NCI-H510A treated with DMSO at 0.1 percent for 48 hours (cell line): ENCODE data around the gene XYLT2.

Experiments used
- DNase-seq: peaks from one replicate; lab custom pipeline; 2025; lab: John Stamatoyannopoulos, UW

The XYLT2 gene

GRCh38 chr17:50363217-50364060 lies 17.5 kb downstream of the XYLT2 start:
- no peak for DNase-seq

- DNase-seq = no peak
These were observed 18.1 kb downstream of the XYLT2 start for GRCh38 chr17:50364061-50364458.

GRCh38 chr17:50364715-50365114 lies 18.8 kb downstream of the XYLT2 start:
- DNase-seq = no peak

GRCh38 chr17:50365165-50365564 lies 19.2 kb downstream of the XYLT2 start:
- DNase-seq = no peak

- DNase-seq = no peak
These were observed 19.9 kb downstream of the XYLT2 start for GRCh38 chr17:50365649-50366393.

- no peak for DNase-seq
These were observed 21.5 kb downstream of the XYLT2 start for GRCh38 chr17:50367401-50367800.

- DNase-seq = no peak
These were observed 24.1 kb downstream of the XYLT2 start for GRCh38 chr17:50370052-50370451.

- no peak for DNase-seq
These were observed 25.6 kb downstream of the XYLT2 start for GRCh38 chr17:50371526-50371925.

GRCh38 chr17:50372222-50372757 lies 26.4 kb downstream of the XYLT2 start:
- DNase-seq = no peak

GRCh38 chr17:50372758-50373556 lies 27.0 kb downstream of the XYLT2 start, which contains the start of the genes EME1 and MRPL27:
EME1 (plus strand) TSS chr17:50373229; CDS start chr17:50375209, 1,980 bp downstream.
MRPL27 (minus strand) TSS chr17:50373184; CDS start chr17:50373170, 14 bp downstream.
- DNase-seq = peak; percentile 98

- no peak for DNase-seq
These were observed 27.8 kb downstream of the XYLT2 start for GRCh38 chr17:50373705-50374104.

GRCh38 chr17:50375858-50376538 lies 30.1 kb downstream of the XYLT2 start:
- DNase-seq = no peak

GRCh38 chr17:50379351-50380132 lies 33.6 kb downstream of the XYLT2 start:
- DNase-seq = no peak

- DNase-seq = no peak
These were observed 34.7 kb downstream of the XYLT2 start for GRCh38 chr17:50380369-50381259.

GRCh38 chr17:50381260-50381815 lies 35.4 kb downstream of the XYLT2 start:
- DNase-seq = no peak

GRCh38 chr17:50381920-50382319 lies 36.0 kb downstream of the XYLT2 start:
- DNase-seq = no peak

- DNase-seq = no peak
These were observed 37.0 kb downstream of the XYLT2 start for GRCh38 chr17:50382931-50383330.

GRCh38 chr17:50386510-50386909 lies 40.6 kb downstream of the XYLT2 start:
- no peak for DNase-seq

- no peak for DNase-seq
These were observed 42.8 kb downstream of the XYLT2 start for GRCh38 chr17:50388728-50389127.
